ENCODE results near the gene MRPL30.
"Not testable (repeated sequence)": the region's sequence is repeated elsewhere in the genome, so short reads cannot be mapped to it uniquely, and the experiment has no call there.

MRPL30 gene

DNA sequence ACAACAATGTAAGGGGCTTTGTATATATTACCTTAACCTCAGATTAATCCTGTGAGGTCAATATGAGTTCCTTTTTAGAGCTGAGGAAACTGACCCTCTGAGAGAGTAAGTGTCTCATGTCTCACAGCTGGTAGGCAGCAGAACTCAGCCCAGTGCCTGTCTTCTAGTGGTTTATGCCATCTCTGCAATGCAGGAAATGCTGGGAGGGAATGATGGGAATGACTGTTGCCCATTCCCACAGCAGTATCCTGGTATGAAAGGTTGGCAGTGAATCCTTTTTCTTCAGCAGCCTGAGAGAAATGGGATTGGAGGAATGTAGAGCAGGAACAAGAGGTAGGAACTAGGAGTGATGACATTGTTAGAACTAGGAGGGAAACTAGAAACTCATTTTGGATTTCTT, 6.0 kb downstream of the MRPL30 start:
- DNase-seq: no peak

DNA sequence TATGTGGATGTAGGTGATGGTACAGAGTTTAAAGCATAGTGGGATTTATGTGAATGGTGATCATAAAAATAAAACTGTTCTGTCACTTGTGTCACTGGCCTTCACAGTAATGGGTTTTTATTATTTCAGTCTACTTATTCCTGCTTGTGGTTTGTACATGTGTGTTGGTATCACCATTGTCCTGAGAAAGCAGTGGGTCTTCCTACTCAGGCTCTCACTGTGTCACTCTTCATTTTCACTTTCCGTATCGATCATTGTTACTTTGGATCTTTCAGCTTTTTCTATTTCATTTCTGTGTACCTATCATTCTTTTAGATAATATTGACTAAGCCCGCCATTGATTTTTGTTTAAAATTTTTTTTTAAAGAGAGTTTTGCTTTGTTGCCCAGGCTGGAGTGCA, 7.4 kb downstream of the MRPL30 start:
- no peak for DNase-seq

DNA sequence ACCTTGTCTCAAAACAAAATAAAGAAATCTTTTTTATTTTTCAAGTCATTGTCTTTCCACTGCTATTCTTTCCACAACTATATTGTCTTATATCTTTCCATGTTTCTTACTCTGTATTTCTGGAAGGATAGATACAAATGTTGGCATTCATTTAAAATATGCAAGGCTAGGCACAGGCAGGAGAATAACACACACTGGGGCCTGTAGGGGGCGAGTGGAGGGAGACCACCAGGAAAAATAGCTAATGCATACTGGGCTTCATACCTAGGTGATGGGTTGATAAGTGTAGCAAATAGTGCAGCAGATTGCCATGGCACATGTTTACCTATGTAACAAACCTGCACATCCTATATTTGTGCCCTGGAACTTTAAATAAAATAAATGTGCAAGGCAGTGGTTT, 9.6 kb downstream of the MRPL30 start:
- DNase-seq: no peak

DNA sequence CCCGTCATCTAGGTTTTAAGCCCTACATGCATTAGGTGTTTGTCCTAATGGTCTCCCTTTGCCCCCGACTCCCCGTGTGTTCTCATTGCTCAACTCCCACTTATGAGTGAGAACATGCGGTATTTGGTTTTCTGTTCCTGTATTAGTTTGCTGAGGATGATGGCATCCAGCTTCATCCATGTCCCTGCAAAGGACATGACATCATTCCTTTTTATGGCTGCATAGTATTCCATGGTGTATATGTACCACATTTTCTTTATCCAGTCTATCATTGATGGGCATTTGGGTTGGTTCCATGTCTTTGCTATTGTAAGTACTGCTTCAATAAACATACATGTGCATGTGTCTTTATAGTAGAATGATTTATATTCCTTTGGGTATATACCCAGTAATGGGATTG, 11.4 kb downstream of the MRPL30 start:
- DNase-seq: not testable (repeated sequence)

DNA sequence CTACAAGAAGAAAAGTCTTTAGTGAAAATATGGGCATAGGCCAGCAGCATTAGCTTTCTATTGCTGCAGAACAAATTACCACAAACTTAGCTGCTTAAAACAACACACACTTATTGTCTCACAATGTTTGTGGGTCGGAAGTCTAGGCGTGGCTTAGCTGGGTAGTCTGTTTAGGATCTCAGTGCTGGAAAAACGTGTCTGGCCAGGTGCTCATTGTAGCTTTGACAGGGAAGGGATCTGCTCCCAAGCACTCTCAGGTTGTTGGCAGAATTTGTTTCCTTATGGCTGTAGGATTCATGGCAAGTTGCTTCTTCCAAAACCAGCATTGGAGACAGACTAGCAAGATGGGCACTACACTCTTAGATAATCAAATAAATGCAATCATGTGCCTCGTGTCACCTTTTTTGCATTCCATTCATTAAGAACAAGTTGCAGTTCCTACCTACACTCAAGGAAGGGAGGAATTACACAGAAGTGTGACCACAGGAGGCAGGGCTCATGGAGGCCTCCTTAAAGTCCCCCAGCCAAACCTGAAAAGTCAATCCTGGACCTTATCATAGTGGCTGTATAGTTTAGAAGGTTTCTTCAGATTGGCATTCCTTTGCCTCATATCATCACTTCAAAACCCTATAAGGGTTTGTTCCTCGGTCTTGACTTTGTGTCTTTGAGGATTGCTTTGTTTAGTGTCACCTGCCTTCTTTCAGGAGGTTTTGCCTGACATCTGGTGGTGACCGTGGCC, 17.3 kb downstream of the MRPL30 start:
- peak; percentile 83 for DNase-seq

DNA sequence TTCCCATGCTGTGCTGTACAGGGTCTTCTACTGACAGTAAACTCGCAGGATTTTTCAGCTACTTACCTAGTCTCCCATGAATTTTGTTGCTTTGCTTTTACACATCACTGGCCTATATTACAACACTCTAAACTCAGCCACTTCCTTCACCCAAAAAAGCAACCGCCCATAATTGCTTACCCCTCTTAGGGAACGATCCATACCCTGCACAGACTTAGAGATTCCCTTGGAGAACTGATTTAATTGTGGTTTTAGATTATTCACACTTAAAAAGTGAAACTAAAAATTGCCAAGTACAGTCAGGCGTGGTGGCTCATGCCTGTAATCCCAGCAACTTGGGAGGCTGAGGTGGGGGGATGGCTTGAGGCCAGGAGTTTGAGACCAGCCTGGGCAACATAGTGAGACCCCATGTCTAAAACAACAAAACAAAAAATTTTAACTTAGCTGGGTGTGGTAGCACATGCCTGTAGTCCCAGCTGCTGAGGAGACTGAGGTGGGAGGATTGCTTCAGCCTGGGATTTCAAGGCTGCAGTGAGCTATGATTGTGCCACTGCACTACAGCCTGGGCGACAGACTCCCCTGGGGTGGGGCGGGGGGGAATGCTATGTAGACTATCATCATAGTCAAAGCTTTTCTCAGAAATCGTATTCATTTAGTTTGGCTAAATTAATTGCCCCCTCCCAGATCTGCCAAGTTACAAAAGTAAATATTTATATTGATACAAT, 19.3 kb downstream of the MRPL30 start:
- no peak for DNase-seq

DNA sequence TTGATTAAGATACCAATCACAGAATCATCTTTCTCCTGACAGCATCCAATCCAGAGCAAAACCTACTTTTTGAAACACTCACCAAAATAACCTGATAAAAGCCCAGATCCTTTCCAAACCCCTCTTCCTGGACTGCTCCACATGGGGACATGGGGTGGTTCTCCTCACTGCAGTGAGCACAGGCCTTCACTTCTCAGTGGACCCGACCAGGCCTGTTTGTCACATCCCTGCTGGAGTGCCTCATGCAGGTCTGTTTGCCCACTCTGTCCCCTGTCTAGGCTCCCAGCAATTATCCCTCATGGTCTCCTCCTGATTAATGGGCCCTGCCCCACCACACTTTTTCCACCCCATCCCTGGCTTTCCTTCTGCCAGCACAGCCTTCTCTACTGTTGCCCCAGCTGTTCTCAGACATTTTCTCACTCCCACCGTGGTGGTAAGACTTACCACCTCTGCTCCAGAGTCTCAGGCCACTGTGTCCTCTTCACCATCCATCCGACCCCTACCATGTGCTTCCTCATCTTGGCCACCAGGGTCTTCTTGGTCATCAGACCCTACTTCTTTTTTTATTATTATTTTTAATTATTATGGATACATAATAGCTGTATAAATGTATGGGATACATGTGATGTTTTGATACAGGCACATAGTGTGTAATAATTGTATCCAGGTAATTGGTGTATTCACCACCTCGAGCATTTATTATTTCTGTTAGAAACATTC, 21.1 kb downstream of the MRPL30 start:
- DNase-seq: no peak

DNA sequence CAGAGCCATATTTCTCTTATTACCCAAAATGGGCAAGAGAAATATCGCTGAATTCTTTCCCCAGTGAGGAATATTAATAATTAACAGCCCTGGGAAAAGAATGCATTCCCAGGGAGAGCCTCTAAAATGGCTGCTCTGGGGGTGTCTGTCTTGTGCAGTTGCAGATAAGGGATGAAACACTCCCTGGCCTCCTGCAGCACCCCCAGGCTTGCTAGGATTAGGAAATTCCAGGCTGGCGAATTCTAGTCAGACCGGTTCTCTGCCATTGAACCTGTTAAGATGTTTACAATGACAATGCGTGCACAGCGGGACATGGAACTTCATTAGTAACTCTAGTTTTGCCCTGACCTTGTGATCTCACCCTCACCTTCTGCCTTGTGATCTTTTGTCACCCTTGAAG, 24.5 kb downstream of the MRPL30 start:
- no peak for DNase-seq

DNA sequence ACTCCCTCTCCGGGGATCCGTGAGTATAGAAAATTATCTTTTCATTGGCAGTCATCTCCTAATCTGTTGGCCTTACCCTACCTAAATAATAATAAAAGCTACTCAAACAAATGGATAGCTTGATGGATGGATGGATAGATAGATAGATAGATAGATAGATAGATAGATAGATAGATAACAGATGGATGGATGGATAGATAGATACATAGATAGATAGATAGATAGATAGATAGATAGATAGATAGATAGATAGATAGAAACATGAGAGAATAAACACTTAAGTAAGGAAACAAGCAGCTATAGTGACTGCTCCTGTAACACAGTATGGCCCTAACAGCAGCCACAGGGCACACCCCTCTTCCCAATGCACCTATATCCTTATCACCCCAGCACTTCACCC, 35.1 kb downstream of the MRPL30 start:
- DNase-seq: no peak

DNA sequence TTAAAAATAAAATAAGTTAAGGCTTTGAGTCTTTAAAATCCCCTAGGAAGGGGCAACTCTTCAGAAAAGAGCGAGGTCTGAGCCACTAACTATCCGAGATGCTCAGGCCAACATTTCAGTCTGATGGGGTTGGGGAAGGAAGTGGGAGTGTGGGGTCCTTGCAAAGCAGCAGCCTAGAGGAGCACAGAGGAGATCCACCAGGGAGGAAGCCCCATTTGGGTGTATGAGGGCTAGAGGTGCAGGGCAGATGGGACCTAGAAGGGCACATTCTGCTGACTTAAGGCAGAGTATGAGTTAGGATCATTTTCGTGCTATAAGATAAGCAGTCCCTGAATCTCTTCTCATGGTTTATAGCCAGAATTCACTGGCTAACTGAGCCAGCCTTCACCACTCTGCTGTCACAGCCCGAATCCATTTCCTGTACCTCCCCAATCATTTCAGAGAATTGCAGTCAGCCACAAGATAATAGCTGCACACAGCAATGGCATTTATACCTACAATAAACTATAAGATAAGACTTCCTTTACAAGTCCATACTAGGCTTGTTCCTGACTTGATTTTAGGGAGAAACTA, 37.0 kb downstream of the MRPL30 start:
- no peak for DNase-seq

DNA sequence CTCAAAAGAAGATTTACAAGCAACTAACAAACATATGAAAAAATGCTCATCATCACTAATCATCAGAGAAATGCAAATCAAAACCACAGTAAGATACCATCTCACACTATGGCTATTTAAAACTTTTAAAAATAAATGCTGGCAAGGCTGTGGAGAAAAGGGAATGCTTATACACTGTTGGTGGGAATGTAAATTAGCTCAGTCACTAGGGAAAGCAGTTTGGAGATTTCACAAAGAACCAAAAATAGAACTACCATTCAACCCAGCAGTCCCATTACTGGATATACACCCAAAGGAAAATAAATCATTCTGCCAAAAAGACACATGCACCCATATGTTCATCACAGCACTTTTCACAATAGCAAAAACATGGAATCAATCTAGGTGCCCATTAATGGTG, 52.2 kb downstream of the MRPL30 start:
- DNase-seq: not testable (repeated sequence)

DNA sequence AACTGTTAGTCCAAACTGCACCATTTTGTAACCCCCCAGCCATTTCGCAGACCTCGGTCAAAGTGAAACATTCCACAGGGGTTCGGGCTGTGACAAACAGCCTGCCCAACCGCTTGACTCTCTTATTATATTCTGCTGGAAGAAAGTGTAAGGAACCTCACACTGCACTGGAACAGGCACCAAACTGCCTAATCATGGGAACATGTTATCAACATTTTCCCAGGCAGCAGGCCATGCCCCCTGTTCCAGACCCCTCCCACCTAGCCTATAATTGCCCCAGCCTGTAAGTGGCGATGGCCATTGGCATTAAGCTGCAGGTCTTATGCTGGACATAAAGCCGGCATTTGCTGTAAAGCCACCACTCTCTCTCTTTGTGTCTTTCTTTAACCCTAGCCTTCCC, 57.6 kb downstream of the MRPL30 start:
- DNase-seq: no peak

DNA sequence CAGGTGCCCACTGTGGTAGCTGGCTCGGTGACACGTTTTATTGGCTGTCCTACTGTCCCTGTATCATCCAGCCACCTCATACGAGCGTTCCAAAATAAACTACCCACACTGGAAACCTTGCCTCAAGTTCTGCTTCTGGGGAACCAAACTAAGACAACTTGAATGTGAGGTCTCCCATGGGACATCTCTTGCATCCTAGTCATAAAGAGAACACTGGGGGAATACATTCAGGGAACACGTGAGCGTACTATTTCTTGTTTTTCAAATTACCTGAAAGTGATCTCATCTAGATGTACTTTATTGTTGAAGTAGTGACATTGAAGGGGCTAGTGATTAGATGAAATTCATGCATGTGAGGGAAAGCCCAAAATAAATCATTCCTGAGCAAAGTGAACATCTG, 59.4 kb downstream of the MRPL30 start:
- no peak for DNase-seq

DNA sequence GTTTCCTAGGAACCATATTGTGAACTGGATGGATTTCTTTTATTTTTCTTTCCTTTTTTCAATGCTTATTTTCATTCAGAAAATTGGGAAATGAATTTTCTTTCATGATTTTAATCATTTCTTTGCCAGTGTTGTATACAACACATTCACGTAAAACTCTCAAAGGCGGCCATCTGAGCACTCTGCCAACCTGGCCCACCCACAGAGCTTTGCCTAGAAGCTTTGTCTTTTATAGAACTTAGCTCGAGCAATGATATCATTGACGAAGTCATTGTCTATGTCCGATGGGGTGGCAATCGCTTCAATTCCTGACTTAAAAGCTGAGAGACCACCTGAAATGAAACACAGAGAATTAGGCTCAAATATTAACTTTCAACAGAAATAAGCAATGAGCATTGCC, 61.2 kb downstream of the MRPL30 start:
- DNase-seq: no peak
